Right lobe of liver (tissue), 6 donors: ENCODE results near the gene RIBC1. TPM values are rescaled to one million over a fixed set of nuclear protein-coding genes. Genes with fewer than 3 reads are reported as not detected.

Experiments
- ATAC-seq, 4 donors: fragments of 200-7000 bp; cut with Tn5 transposase; one replicate each; pipeline ENCODE4 v1.9.1; 2020; ENCODE audit warnings: mild to moderate bottlenecking in 4 of 4, moderate library complexity in 4 of 4
- DNase-seq, 3 donors: peaks; one replicate each; pipeline ENCODE4 v3.0.0-alpha.2; 2020
- H3K27ac ChIP-seq, 3 donors: fragments of 200-600 bp; one replicate each; pipeline ENCODE4 v1.8.0; 2022
- H3K27me3 ChIP-seq, 2 donors: fragments of 200-600 bp; one replicate each; pipeline ENCODE4 v1.8.0; 2022
- H3K36me3 ChIP-seq, 4 donors: fragments of 200-600 bp; sonication (generic) in 1 of 4; one replicate each; pipeline versions ENCODE4 v1.5.1 to v1.8.0; 2017 to 2022; ENCODE audit warnings: control low read depth in 1 of 4
- H3K4me1 ChIP-seq, 4 donors: fragments of 200-600 bp; sonication (generic) in 1 of 4; one replicate each; pipeline versions ENCODE4 v1.5.1 to v1.8.0; 2017 to 2022; ENCODE audit warnings: control low read depth in 1 of 4
- H3K4me3 ChIP-seq, 3 donors: fragments of 200-600 bp; one replicate each; pipeline ENCODE4 v1.8.0; 2022
- H3K9me3 ChIP-seq, 4 donors: fragments of 200-600 bp; sonication (generic) in 1 of 4; one replicate each; pipeline versions ENCODE4 v1.5.1 to v1.8.0; 2017 to 2022; ENCODE audit warnings: control low read depth in 1 of 4
- CTCF ChIP-seq, 4 donors: fragments of 200-600 bp in 3 of 4; fragments of 450-650 bp in 1 of 4; IDR thresholded peaks; one replicate each; pipeline versions ENCODE4 v1.5.1 to v1.8.0; 2016 to 2022; ENCODE audit warnings: antibody characterized with exemption in 4 of 4, mild to moderate bottlenecking in 2 of 4
- POLR2A ChIP-seq: fragments of 450-650 bp; IDR thresholded peaks from one replicate; pipeline ENCODE4 v1.6.1; 2017; ENCODE audit warnings: antibody characterized with exemption, mild to moderate bottlenecking
- WGBS: methylation state at CpG from one replicate; pipeline ENCODE4 v1.1.6; 2018; ENCODE audit warnings: low coverage, low lambda C conversion rate; ENCODE audit not compliant: insufficient coverage; ENCODE audit errors: missing lambda C conversion rate; 5-methylcytosine and 5-hydroxymethylcytosine counted together
- intact Hi-C, 2 donors: fragments of 100-400 bp; cut with DNase I; formaldehyde crosslinking; loops; one replicate each; pipeline versions ENCODE4 v1.11.2 to v1.14.1; 2022
- long read RNA-seq: library from polyadenylated mRNA; unstranded; transcript quantifications from one replicate; pipeline ENCODE4 v2.0.0, GENCODE V29; 2019
- total RNA-seq, 6 experiments: library from RNA; depleted of rRNA in 2 of 6; stranded (reverse); fragments of >200 nt in 2 of 6; fragmentation: NEBNext Ultra II Directional in 3 of 6; extraction: Animal tissue kit (Norgen Biotek cat#: 25700) in 3 of 6; gene quantifications; one replicate each; pipeline versions ENCODE4 v1.1.0 to v1.2.4, GENCODE V29; 2016 to 2023
- donor health status: DM: no; HTN: yes; CAD: no.
- donor health status: DM: no; HTN: no; CAD: no.
- donor health status: DM: no; HTN: no; CAD: no.
- donor health status: DM: no; HTN: yes; CAD: no.
- donor health status: DM: no; HTN: yes; CAD: no.

The RIBC1 gene
- under 1 TPM in 4 of 6 experiments, not detected in 2; 0.22 to 0.88 (median 0.32) TPM for total RNA-seq
- long read RNA-seq = 0 reads

- no peak for DNase-seq
- WGBS = 8% methylated on average over 17 of the region's 17 CpGs
- intact Hi-C loops = no loop called here
Measured at GRCh38 chrX:53422861-53423306, at the start of gene RIBC1. RIBC1 (plus strand) TSS chrX:53422873; CDS start chrX:53426277, 3,404 bp downstream.

GRCh38 chrX:53373307-53373706 is 49.4 kb upstream of the RIBC1 start:
- 60% methylated on average over 1 of the region's 2 CpGs for WGBS
- intact Hi-C loops = no loop called here
- no peak for DNase-seq

More at GRCh38 chrX:53422861-53423306, at the start of gene RIBC1:
- ATAC-seq = no peak
- TF ChIP-seq POLR2A (no peak), CTCF (IDR thresholded peaks at IDR 0.05) (no peak)
- H3K27ac ChIP-seq = peak within 1 kb of the TSS; percentile 74 to 86 (median 86)
- peak within 1 kb of the TSS; percentile 56 to 99 (median 92) for H3K4me3 ChIP-seq
- H3K36me3 ChIP-seq = no peaks in the 10 kb centered on the region
- H3K9me3 ChIP-seq = no peaks in the 10 kb centered on the region
- H3K4me1 ChIP-seq = peaks cover 0 to 14% (median 5%) of the 10 kb centered on the region in 4 donors
- no peaks in the 10 kb centered on the region for H3K27me3 ChIP-seq

GRCh38 chrX:53374222-53374820 is 48.4 kb upstream of the RIBC1 start:
- peak in 3 of 4 donors; percentile 17 to 43 (median 37) for ATAC-seq
- no peaks in the 10 kb centered on the region for H3K27me3 ChIP-seq
- WGBS = 76% methylated on average over 7 of the region's 7 CpGs

More at GRCh38 chrX:53373307-53373706, 49.4 kb upstream of the RIBC1 start:
- no peaks in the 10 kb centered on the region for H3K9me3 ChIP-seq
- H3K4me3 ChIP-seq = no peak overlapping the region
- H3K4me1 ChIP-seq = no peaks in the 10 kb centered on the region
- TF ChIP-seq CTCF (IDR thresholded peaks at IDR 0.05) = no peak
- no peak for TF ChIP-seq POLR2A
- no peak for ATAC-seq
- H3K36me3 ChIP-seq = peaks cover 0 to under 1% (median 0%) of the 10 kb centered on the region in 4 donors
- no peaks in the 10 kb centered on the region for H3K27me3 ChIP-seq
- H3K27ac ChIP-seq = no peak overlapping the region

GRCh38 chrX:53374923-53375322 is 47.8 kb upstream of the RIBC1 start:
- Histone ChIP-seq H3K9me3 (no peaks in the 10 kb centered on the region), H3K4me1 (no peaks in the 10 kb centered on the region), H3K27me3 (no peaks in the 10 kb centered on the region), H3K27ac (no peak overlapping the region), H3K36me3 (peaks cover 0 to 16% (median 1%) of the 10 kb centered on the region in 4 donors), H3K4me3 (no peak overlapping the region)
- intact Hi-C loops = no loop called here
- DNase-seq (no peak), ATAC-seq (no peak)
- TF ChIP-seq POLR2A (no peak), CTCF (IDR thresholded peaks at IDR 0.05) (no peak)

More at GRCh38 chrX:53374222-53374820, 48.4 kb upstream of the RIBC1 start:
- Histone ChIP-seq H3K9me3 (no peaks in the 10 kb centered on the region), H3K4me3 (no peak overlapping the region), H3K4me1 (no peaks in the 10 kb centered on the region), H3K36me3 (peaks cover 0 to 11% (median under 1%) of the 10 kb centered on the region in 4 donors), H3K27ac (no peak overlapping the region)
- intact Hi-C loops = no loop called here
- DNase-seq = no peak
- no peak for TF ChIP-seq CTCF (IDR thresholded peaks at IDR 0.05)
- TF ChIP-seq POLR2A = no peak
